HepG2 (cell line): Measurements from ENCODE around the gene TXNDC12. TPM values are rescaled to one million over a fixed set of nuclear protein-coding genes. Genes with fewer than 3 reads are reported as not detected.

Experiments used
- BORCS8-MEF2B ChIP-seq: sonication (generic); formaldehyde crosslinking; IDR thresholded peaks from 2 replicates; pipeline ENCODE4 v1.8.0; 2022; ENCODE audit warnings: mild to moderate bottlenecking, missing genetic modification reagents
- CHCHD3 ChIP-seq: sonication (generic); formaldehyde crosslinking; IDR thresholded peaks from 2 replicates; pipeline ENCODE4 v1.8.0; 2022; ENCODE audit warnings: mild to moderate bottlenecking, missing genetic modification reagents, moderate library complexity
- E2F1 ChIP-seq: sonication (generic); formaldehyde crosslinking; IDR thresholded peaks from 2 replicates; pipeline ENCODE4 v1.5.0; 2020; ENCODE audit warnings: missing genetic modification reagents
- FOXK1 ChIP-seq: sonication (generic); formaldehyde crosslinking; IDR thresholded peaks from 2 replicates; pipeline ENCODE4 v1.4.0; 2020; ENCODE audit warnings: low read depth, missing genetic modification reagents, borderline replicate concordance
- FUBP1 ChIP-seq: sonication (generic); formaldehyde crosslinking; IDR thresholded peaks from 2 replicates; pipeline ENCODE4 v1.5.1; 2020; ENCODE audit warnings: missing genetic modification reagents, mild to moderate bottlenecking, borderline replicate concordance
- GATAD2A ChIP-seq: IDR thresholded peaks from 2 replicates; pipeline ENCODE4 v1.6.1; 2016
- KAT8 ChIP-seq: IDR thresholded peaks from 2 replicates; pipeline ENCODE4 v1.6.1; 2016; ENCODE audit warnings: missing genetic modification reagents, missing compliant biosample characterization
- KMT2B ChIP-seq: IDR thresholded peaks from 2 replicates; pipeline ENCODE4 v1.6.1; 2016; ENCODE audit warnings: missing genetic modification reagents, missing compliant biosample characterization
- NKX3-1 ChIP-seq: sonication (generic); formaldehyde crosslinking; IDR thresholded peaks from 2 replicates; pipeline ENCODE4 v1.5.0; 2020; ENCODE audit warnings: missing genetic modification reagents
- NR2F6 ChIP-seq, 2 experiments: IDR thresholded peaks; 2 replicates each; pipeline ENCODE4 v1.6.1; 2016; ENCODE audit warnings: antibody characterized with exemption in 1 of 2, mild to moderate bottlenecking in 1 of 2
- SALL2 ChIP-seq: sonication (generic); formaldehyde crosslinking; IDR thresholded peaks from 2 replicates; pipeline ENCODE4 v1.8.1; 2023; ENCODE audit warnings: mild to moderate bottlenecking, missing genetic modification reagents, inconsistent platforms
- ZFYVE20 ChIP-seq: sonication (generic); formaldehyde crosslinking; IDR thresholded peaks from 2 replicates; pipeline ENCODE4 v1.8.0; 2023; ENCODE audit warnings: low read depth, mild to moderate bottlenecking, moderate library complexity, missing genetic modification reagents, borderline replicate concordance
- ZHX2 ChIP-seq, 2 experiments: sonication (generic) in 1 of 2; formaldehyde crosslinking in 1 of 2; IDR thresholded peaks; 2 replicates each; pipeline versions ENCODE4 v1.6.1 to v1.9.0; 2014 to 2022; ENCODE audit warnings: antibody characterized with exemption in 1 of 2, borderline replicate concordance in 1 of 2, inconsistent platforms in 1 of 2, low read depth in 1 of 2, missing genetic modification reagents in 1 of 2
- ZNF138 ChIP-seq: sonication (generic); formaldehyde crosslinking; IDR thresholded peaks from 2 replicates; pipeline ENCODE4 v1.5.0; 2020; ENCODE audit warnings: mild to moderate bottlenecking, low read depth, missing genetic modification reagents
- ZNF740 ChIP-seq: sonication (generic); formaldehyde crosslinking; IDR thresholded peaks from 2 replicates; pipeline ENCODE4 v1.4.0; 2020; ENCODE audit warnings: missing genetic modification reagents
- polyA plus RNA-seq, 8 experiments: library from polyadenylated mRNA; depleted of rRNA in 3 of 8; stranded (reverse) in 7 of 8; unstranded in 1 of 8; fragments of >200 nt; fragmentation: Illumina TruSeq in 4 of 8; extraction: Trizol in 4 of 8; gene quantifications; 2 replicates each; pipeline versions ENCODE4 v1.2.1 to v1.2.3, GENCODE V29; 2011 to 2016; ENCODE audit warnings: low read depth in 4 of 8, missing spikeins in 1 of 8, mixed read lengths in 1 of 8; ENCODE audit not compliant: insufficient read depth in 1 of 8
- total RNA-seq, 5 experiments: library from RNA; depleted of rRNA; stranded (reverse); fragments of >200 nt; fragmentation: Illumina TruSeq; extraction: Trizol; gene quantifications; 2 replicates each; pipeline ENCODE4 v1.2.3, GENCODE V29; 2016; ENCODE audit warnings: low read depth in 1 of 5

The TXNDC12 gene
- total and polyA plus RNA-seq, 2 of the 13 experiments (the other 11 are each of a cell fraction or from before 2014, with no cell fraction given) = 65.6 to 67.2 TPM

- TF ChIP-seq E2F1 (CRISPR knock-in tag) = 0 out of 2 replicates have a peak, but pooled peaks have one; percentile 43
- TF ChIP-seq ZNF740 = no peak; the same call in 1 of the 2 replicates
- TF ChIP-seq NKX3-1 (CRISPR knock-in tag) = peak; percentile 61; the same call in 1 of the 2 replicates
- peak; percentile 96 for TF ChIP-seq KAT8 (CRISPR knock-in tag)
- peak; percentile 85; the same call in 1 of the 2 replicates for TF ChIP-seq SALL2 (CRISPR knock-in tag)
- no peak for TF ChIP-seq CHCHD3
- 0 out of 2 replicates have a peak, but pooled peaks have one; percentile 30 for TF ChIP-seq ZNF138 (CRISPR knock-in tag)
- no peak for TF ChIP-seq NR2F6 (IDR thresholded peaks at IDR 0.05)
- 0 out of 2 replicates have a peak, but pooled peaks have one; percentile 14 for TF ChIP-seq NR2F6 (CRISPR knock-in tag; IDR thresholded peaks at IDR 0.05)
- TF ChIP-seq GATAD2A (CRISPR knock-in tag) = no peak; the same call in 1 of the 2 replicates
- TF ChIP-seq KMT2B (CRISPR knock-in tag) = peak; percentile 93
- TF ChIP-seq ZHX2 (IDR thresholded peaks at IDR 0.05; ENCODE audit: low read depth) = 0 out of 2 replicates have a peak, but pooled peaks have one; percentile 47
- no peak for TF ChIP-seq ZHX2 (CRISPR knock-in tag; IDR thresholded peaks at IDR 0.05; ENCODE audit: borderline replicate concordance)
- peak; percentile 79; the same call in 1 of the 2 replicates for TF ChIP-seq FOXK1 (CRISPR knock-in tag)
- TF ChIP-seq ZFYVE20 (CRISPR knock-in tag) = 0 out of 2 replicates have a peak, but pooled peaks have one; percentile 17
- TF ChIP-seq BORCS8-MEF2B (CRISPR knock-in tag) = peak; percentile 86
- TF ChIP-seq FUBP1 (CRISPR knock-in tag) = 0 out of 2 replicates have a peak, but pooled peaks have one; percentile 15
These were observed 21.6 kb downstream of the TXNDC12 start, which contains the start of gene KTI12 (continued) for GRCh38 chr1:52033190-52034049.
